NCI-H1930 (cell line): ENCODE data around the gene CDC42BPA.

Experiments used
- DNase-seq, 2 experiments: peaks; one replicate each; lab custom pipeline; 2025; lab: John Stamatoyannopoulos, UW

Gene CDC42BPA

DNA sequence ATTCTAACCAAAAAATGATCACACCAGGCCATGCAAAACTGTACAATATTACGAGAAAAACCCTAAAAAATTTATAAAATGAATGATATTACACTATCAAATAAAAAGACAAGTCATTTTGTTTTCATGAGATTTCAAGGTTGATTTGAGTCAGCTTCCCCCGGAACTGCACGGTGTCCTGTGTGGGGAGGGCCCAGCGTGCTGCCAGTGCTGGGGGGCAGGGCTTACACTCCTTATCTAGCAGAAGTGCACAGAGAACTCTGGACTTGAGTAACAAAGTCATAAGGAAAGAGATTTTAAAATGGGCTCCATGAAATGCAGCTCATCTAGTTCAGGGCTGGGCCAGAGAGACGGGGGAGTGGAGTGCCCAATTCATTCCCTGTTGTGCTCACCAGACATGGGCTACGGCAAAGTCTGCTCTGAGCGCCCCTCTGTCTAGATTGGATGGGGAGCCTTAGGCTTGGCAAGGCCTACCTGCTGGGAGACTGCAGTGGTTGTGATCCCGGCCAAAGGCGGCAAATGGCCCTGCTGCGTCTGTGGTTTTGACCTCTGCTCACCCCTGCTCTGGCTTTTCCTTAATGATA lies 328.1 kb downstream of the CDC42BPA start:
- DNase-seq = no peak

DNA sequence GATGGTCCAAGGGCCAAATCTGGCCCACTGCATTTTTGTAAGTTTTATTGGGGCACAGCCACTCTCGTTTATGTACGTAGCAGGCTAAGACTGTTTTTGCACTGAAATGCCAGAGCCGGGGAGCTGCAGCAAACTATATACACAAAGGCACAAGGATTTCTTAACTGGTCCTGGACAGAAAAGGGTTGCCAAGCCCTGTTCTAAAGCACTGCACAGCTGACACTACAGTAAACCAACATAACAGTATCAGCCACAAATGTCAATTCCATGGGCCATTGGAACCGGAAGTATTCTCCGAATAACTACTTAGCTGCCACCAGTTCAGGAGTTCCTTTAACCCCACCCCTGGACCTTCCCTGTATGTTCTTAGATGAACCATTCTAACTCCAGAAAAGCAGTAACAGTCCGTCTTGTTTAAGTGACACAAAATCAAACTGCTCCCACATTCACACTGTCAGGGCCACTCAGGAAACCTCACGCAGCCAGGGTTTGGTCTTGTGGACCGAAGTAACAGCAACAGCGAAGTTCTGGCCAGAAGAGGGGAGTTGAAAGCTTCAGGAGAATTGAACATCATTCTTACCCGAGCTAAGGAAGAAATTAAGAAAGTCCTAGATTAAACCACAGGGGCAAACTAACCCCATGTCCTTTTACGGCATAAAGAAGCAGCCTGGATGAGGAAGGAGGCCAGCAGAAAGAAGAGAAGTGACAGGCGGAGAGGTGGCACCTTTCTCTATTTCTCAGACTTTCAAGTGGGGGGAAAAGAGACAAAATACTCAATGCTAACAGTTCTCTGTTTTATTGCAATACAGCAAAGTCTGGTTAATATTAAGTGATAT lies 329.0 kb downstream of the CDC42BPA start:
- no peak for DNase-seq

- DNase-seq = no peak
Observed at GRCh38 chr1:226988334-226988666, 330.0 kb downstream of the CDC42BPA start.

- DNase-seq = no peak
Observed at GRCh38 chr1:226987623-226988333, 330.5 kb downstream of the CDC42BPA start.

GRCh38 chr1:226987179-226987536 lies 331.1 kb downstream of the CDC42BPA start:
- no peak for DNase-seq

DNA sequence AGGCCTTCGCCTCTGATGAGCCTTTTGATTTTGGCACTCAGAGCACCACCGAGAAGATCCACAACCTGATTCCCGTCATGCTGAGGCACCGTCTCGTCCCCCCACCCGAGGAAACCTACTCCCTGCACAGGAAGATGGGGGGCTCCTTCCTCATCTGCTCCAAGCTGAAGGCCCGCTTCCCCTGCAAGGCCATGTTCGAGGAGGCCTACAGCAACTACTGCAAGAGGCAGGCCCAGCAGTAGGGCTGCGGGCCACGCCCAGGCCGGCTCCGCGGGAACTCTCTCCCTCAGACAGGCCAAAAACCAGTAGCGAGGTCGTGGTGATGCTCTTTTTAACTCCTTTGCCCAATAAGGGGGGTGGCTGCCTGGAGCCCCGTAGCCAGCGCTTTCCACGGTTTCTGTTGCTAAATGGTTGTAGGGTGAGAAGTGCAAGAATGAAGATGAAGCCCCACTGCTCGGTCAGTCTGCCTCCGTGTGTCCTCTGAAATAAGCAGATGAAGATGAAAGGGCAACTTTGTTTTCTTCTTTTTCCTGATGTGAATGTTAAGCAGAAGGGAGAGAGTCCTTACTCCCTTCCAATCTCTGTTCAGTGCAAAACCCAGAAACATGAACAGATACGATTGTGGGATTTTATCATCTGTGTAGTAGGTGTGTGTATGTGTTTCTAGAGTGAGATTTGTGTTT lies 331.7 kb downstream of the CDC42BPA start:
- no peak for DNase-seq

- DNase-seq = no peak
Observed at GRCh38 chr1:226985839-226986463, 332.3 kb downstream of the CDC42BPA start.

DNA sequence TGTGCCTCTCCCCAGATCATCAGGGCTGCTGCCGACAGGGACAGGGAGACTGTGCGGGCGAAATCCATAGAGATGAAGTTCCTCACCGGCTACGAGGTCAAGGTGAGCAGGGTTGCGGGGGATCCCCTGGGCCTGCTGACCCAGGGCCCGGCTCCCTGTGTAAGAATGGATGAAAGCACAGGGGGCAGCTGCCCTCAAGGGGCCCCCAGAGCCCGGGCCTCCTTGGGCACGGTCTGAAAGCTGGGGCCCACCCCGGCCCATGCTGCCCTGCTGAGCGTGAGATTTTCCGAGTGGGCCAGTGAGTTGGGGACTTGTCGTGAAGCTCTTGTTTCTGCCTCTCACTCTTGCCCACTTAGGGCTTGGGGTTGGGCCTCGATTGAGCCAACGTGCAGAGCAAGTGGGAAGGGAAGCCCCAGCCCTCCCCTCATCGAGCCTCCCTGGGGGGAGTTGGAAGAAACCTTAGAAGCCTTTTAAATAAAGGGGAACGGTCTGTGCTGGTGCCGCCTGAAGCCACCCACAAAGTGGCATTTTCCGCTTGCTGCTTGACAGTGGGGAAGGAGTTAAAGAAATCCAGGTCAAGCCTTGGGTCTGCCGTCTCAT lies 333.0 kb downstream of the CDC42BPA start:
- DNase-seq = no peak

- no peak for DNase-seq
Observed at GRCh38 chr1:226984521-226985238, 333.6 kb downstream of the CDC42BPA start.

- no peak for DNase-seq
Observed at GRCh38 chr1:226983992-226984364, 334.3 kb downstream of the CDC42BPA start.

DNA sequence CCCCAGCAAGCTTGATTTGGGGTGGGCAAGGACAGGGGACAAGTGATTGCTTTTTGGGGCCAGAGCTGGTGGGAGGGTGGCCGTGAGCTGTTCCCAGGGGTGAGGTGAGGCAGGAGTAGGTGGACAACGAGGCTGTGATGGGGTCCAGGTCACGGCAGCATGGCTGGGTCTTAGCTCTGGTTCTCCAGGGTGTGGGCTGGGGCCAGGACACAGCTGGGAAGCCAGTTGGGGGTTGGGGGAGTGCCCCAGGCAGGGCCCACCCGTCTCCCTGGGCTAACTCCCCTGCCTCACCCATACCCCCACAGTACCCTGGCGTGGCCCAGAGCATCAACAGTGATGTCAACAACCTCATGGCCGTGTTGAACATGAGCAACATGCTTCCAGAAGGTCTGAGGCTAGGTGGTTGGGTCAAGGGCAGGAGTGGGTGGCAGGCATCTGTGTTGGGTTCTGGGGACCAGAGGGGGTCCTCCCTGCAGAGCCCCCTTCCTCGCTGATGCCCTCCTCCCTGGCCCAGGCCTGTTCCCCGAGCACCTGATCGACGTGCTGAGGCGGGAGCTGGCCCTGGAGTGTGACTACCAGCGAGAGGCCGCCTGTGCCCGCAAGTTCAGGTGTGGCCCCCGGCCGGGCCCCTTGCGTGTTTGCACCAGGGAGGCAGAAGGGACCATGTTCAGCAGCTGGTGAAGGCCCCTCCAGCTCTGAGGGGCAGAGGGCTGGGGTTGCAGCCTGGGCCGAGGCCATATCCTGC lies 334.9 kb downstream of the CDC42BPA start:
- DNase-seq = no peak

DNA sequence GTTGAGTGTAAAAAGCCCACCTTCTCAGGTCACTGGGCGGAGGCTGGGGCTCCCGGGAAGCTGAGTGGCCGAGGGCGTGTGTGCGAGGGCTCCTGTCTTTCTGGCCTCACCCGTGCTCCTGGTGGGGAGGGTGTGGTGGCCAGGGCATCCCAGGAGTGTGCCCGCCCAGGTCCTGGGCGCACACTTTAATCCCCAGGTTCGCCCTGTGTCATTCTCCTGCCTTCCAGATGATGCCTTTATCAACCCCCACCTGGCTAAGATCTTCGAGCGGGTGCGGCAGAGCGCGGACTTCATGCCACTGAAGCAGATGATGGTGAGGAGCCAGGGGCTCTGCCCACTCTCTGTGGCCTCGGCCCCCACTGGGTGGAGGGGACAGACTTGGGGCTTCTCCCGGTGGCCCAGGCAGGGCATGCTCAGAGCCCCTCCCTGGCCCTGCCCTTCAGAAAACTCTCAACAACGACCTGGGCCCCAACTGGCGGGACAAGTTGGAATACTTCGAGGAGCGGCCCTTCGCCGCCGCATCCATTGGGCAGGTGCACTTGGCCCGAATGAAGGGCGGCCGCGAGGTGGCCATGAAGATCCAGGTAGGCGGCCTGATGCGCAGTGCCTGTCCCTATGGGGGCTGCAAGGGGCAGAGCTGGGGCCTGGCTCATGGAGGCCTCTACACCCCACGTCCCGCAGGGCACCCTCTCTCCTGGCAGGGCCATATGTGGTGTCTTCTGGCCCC lies 335.7 kb downstream of the CDC42BPA start:
- no peak for DNase-seq

GRCh38 chr1:226981838-226982237 lies 336.5 kb downstream of the CDC42BPA start:
- no peak for DNase-seq

DNA sequence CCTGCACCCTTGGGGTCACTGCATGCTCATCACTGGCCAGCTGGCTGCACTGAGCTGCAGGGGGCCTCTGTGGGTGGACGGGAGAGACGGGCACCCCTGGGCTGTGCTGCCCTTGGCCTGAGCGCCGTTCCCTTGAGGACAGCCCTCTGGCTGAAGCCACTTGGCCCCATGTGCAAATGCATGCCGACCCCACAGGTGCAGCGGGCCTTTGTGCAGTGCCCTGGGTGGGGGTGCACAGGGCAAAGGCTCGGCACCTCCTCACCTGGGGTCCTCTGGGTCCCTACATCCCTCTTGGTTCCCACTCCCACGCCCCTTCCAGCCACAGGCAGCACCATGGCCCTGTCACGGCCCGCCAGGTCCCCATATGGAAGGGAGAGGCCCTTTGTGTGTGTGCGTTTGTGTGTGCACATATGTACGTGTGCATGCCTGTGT lies 336.9 kb downstream of the CDC42BPA start:
- no peak for DNase-seq

DNA sequence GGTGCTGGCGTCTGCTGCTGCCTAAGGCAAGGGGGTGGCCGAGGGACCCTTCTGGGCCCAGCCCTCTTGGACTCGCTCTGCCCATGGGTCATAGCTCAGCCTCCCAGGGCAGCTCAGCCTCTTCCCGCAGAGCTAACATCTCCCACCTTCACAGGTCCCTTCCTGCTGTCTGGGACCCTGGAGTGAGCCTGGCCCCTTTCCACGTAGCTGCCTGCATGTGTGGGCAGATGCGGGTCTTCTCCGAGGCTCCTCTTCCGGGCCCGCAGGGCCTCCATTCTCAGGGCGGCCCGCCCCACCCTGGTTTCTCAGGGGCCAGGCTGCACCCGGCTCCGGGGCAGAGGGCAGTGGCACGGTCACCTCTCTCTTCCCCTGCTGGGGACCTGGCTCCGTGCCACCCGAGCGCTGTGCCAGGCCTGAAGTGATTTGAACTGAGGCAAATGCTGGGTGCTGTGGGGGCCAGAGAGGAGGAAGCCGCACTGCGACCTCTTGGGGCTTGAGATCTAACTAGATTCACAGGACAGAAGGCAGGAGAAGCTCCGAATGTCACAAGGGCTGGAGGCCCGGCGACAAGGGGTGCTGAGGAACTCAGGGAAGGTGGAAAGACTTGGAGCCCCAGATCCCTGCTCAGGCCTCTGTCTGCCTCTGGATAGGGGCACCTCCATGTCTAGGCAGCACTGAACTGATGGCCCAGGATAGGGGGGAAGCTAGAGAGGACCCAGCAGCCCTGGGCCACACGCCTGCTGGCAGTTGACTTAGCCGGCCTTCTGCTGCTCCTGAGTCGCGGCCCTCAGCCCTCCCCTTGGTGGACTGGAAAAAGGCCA lies 337.5 kb downstream of the CDC42BPA start:
- DNase-seq = no peak

- DNase-seq = no peak
Observed at GRCh38 chr1:226980122-226980560, 338.2 kb downstream of the CDC42BPA start.

- no peak for DNase-seq
Observed at GRCh38 chr1:226979517-226980121, 338.7 kb downstream of the CDC42BPA start.

DNA sequence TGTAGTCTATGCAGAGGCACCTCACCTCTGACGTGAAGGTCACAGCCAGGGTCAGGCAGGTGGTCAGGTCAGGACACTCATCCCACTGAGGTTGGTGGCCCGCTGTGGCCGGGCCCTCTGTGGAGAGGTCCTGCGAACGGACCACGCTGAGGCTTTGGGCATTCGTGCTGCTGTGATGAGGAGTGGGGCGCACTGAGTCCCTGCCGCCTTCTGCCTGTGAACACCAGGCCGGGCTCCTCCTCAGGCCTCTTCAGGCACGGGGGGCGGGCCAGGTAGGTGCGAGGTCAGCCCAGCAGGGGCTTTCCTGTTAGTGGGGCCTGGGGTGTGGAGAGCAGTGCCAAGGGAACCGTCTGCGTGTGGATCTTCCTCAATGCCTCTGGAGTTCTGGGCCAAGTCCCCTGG lies 339.2 kb downstream of the CDC42BPA start:
- DNase-seq = no peak
